Upper lobe of left lung (tissue), 6 donors: ENCODE data around the gene C11orf42. TPM values are rescaled to one million over a fixed set of nuclear protein-coding genes. Genes with fewer than 3 reads are reported as not detected.

Source experiments
- ATAC-seq, 2 donors: fragments of 200-7000 bp; cut with Tn5 transposase; one replicate each; pipeline ENCODE4 v1.9.1; 2022; ENCODE audit warnings: mild to moderate bottlenecking in 2 of 2, moderate library complexity in 2 of 2; ENCODE audit not compliant: low FRiP score in 2 of 2
- DNase-seq, 2 donors: peaks; one replicate each; pipeline ENCODE4 v3.0.0-alpha.2; 2019 to 2020
- H3K27ac ChIP-seq, 4 donors: fragments of 200-600 bp; sonication (generic); one replicate each; pipeline ENCODE4 v1.5.1; 2016 to 2019
- H3K27me3 ChIP-seq, 4 donors: fragments of 200-600 bp; sonication (generic); one replicate each; pipeline ENCODE4 v1.5.1; 2017 to 2019
- H3K36me3 ChIP-seq, 4 donors: fragments of 200-600 bp; sonication (generic); one replicate each; pipeline ENCODE4 v1.5.1; 2016 to 2019
- H3K4me1 ChIP-seq, 4 donors: fragments of 200-600 bp; sonication (generic); one replicate each; pipeline ENCODE4 v1.5.1; 2018 to 2019
- H3K4me3 ChIP-seq, 4 donors: fragments of 200-600 bp; sonication (generic); one replicate each; pipeline ENCODE4 v1.5.1; 2017 to 2019; ENCODE audit warnings: mild to moderate bottlenecking in 2 of 4, moderate library complexity in 1 of 4
- H3K9me3 ChIP-seq, 4 donors: fragments of 200-600 bp; sonication (generic); one replicate each; pipeline ENCODE4 v1.5.1; 2018 to 2019
- EP300 ChIP-seq, 4 donors: sonication (generic); formaldehyde crosslinking; IDR thresholded peaks; one replicate each; pipeline ENCODE4 v1.5.1; 2017; ENCODE audit warnings: antibody characterized with exemption in 4 of 4, control low read depth in 2 of 4
- POLR2A ChIP-seq, 4 donors: fragments of 450-650 bp; IDR thresholded peaks; one replicate each; pipeline ENCODE4 v1.5.1; 2016 to 2017; ENCODE audit warnings: antibody characterized with exemption in 4 of 4, mild to moderate bottlenecking in 2 of 4
- POLR2AphosphoS5 ChIP-seq, 2 donors: sonication (generic); formaldehyde crosslinking; IDR thresholded peaks; one replicate each; pipeline ENCODE4 v1.5.1; 2017; ENCODE audit warnings: antibody characterized with exemption in 2 of 2
- WGBS, 2 donors: methylation state at CpG; one replicate each; pipeline ENCODE4 v1.1.5; 2017 to 2018; 5-methylcytosine and 5-hydroxymethylcytosine counted together
- total RNA-seq, 6 donors: library from RNA; depleted of rRNA in 4 of 6; stranded (reverse); fragments of >200 nt in 4 of 6; gene quantifications; one replicate each; pipeline versions ENCODE4 v1.1.0 to v1.2.1, GENCODE V29; 2016 to 2021
- TF ChIP-seq, protein P1 (sequence below), 6 experiments: fragments of 450-650 bp in 4 of 6; fragments of 200-600 bp in 2 of 6; sonication (generic) in 2 of 6; IDR thresholded peaks; one replicate each; pipeline ENCODE4 v1.5.1; 2016 to 2019; ENCODE audit warnings: antibody characterized with exemption in 6 of 6
- donor health status: DM: no; HTN: no; CAD: no; lungs with moderate emphysema.
- donor health status: DM: no; HTN: yes; CAD: no; lungs with severe emphysema.

The C11orf42 gene
- total RNA-seq, 6 donors from 2014 or later: not detected

DNA sequence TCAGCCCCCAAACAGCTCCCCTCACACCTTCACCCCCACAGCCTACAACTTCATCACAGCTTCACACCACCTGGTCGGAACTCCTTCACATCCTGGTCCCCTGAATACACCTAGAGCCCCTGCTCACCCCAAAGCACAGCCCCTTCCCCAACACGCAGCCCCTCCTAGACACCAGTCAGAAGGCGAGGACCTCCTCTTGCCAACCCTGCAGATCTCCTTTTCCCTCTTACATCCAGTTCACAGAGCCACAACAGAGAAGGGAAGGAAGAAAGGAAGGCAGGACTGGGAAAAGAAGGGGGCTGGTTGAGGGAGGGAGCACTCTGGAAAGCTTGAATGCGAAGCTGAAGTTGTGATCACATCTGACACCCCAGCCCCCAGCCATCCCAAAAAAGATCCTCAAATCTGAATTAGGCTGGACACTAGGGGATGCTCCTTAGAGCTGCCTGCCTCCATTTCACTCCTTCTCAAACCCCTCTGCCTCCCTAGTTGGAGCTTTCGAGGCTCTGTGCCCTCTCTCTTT, 54.9 kb downstream of the C11orf42 start:
- peaks cover 0 to 28% (median 11%) of the 10 kb centered on the region in 4 donors for H3K27me3 ChIP-seq
- DNase-seq: no peak
- 49 to 52% methylated on average over 5 of the region's 5 CpGs for WGBS, 2 donors
- no peaks in the 10 kb centered on the region for H3K36me3 ChIP-seq
- TF ChIP-seq EP300 (IDR thresholded peaks at IDR 0.05) (no peak), POLR2AphosphoS5 (IDR thresholded peaks at IDR 0.05) (no peak), POLR2A (IDR thresholded peaks at IDR 0.05) (no peak)
- TF ChIP-seq, protein P1, sequence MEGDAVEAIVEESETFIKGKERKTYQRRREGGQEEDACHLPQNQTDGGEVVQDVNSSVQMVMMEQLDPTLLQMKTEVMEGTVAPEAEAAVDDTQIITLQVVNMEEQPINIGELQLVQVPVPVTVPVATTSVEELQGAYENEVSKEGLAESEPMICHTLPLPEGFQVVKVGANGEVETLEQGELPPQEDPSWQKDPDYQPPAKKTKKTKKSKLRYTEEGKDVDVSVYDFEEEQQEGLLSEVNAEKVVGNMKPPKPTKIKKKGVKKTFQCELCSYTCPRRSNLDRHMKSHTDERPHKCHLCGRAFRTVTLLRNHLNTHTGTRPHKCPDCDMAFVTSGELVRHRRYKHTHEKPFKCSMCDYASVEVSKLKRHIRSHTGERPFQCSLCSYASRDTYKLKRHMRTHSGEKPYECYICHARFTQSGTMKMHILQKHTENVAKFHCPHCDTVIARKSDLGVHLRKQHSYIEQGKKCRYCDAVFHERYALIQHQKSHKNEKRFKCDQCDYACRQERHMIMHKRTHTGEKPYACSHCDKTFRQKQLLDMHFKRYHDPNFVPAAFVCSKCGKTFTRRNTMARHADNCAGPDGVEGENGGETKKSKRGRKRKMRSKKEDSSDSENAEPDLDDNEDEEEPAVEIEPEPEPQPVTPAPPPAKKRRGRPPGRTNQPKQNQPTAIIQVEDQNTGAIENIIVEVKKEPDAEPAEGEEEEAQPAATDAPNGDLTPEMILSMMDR (IDR thresholded peaks at IDR 0.05): no peak
- ATAC-seq: no peak
- peak overlapping the region in 1 of 4 donors; percentile 51 for H3K4me3 ChIP-seq
- peaks cover 13 to 17% (median 16%) of the 10 kb centered on the region in 4 donors for H3K4me1 ChIP-seq
- no peak overlapping the region for H3K27ac ChIP-seq
- H3K9me3 ChIP-seq: no peaks in the 10 kb centered on the region

Other genes starting within 250 kb of the C11orf42 start
- gene OR56A5, start 237.1 kb upstream of the C11orf42 start, total RNA-seq: not detected
- not detected for gene OR52L1, start 218.6 kb upstream of the C11orf42 start, total RNA-seq
- gene OR56A4, start 198.6 kb upstream of the C11orf42 start, total RNA-seq: not detected
- gene OR56A1, start 174.8 kb upstream of the C11orf42 start, total RNA-seq: under 1 TPM in 1 of 6 donors, not detected in 5; 0.15 TPM
- gene OR56B4, start 97.9 kb upstream of the C11orf42 start, total RNA-seq: not detected
- gene OR52B2, start 35.2 kb upstream of the C11orf42 start, total RNA-seq: under 1 TPM in 1 of 6 donors, not detected in 5; 0.40 TPM
- gene OR52W1, start 6.3 kb upstream of the C11orf42 start, total RNA-seq: not detected
- 100 to 1,000 TPM in 1 of 6 donors, 10 to 100 TPM in 5; 37.4 to 163 (median 39.6) TPM for gene FHIP1B, start 29.1 kb downstream of the C11orf42 start, total RNA-seq
- gene CNGA4, start 33.5 kb downstream of the C11orf42 start, total RNA-seq: 1 to 10 TPM in 4 of 6 donors, under 1 TPM in 2; 0.23 to 9.3 (median 1.8) TPM
- not detected for gene CCKBR, start 54.3 kb downstream of the C11orf42 start, total RNA-seq
- gene CAVIN3, start 114.9 kb downstream of the C11orf42 start, total RNA-seq: 100 to 1,000 TPM in 2 of 6 donors, 10 to 100 TPM in 4; 45.1 to 173 (median 65.8) TPM
- gene SMPD1, start 184.9 kb downstream of the C11orf42 start, total RNA-seq: 10 to 100 TPM; 25.3 to 62.9 (median 53.9) TPM
- 10 to 100 TPM; 30.4 to 66.8 (median 40.0) TPM for gene APBB1, start 213.5 kb downstream of the C11orf42 start, total RNA-seq
- gene HPX, start 235.4 kb downstream of the C11orf42 start, total RNA-seq: 1 to 10 TPM in 5 of 6 donors, under 1 TPM in 1; 0.67 to 3.6 (median 2.6) TPM